ENCODE measurements around the gene LKAAEAR1. TPM values are rescaled to one million over a fixed set of nuclear protein-coding genes. Genes with fewer than 3 reads are reported as not detected.

LKAAEAR1 gene
- total and polyA plus RNA-seq, 2 of the 13 experiments (the other 11 are each of a cell fraction or from before 2014, with no cell fraction given): not detected

DNA sequence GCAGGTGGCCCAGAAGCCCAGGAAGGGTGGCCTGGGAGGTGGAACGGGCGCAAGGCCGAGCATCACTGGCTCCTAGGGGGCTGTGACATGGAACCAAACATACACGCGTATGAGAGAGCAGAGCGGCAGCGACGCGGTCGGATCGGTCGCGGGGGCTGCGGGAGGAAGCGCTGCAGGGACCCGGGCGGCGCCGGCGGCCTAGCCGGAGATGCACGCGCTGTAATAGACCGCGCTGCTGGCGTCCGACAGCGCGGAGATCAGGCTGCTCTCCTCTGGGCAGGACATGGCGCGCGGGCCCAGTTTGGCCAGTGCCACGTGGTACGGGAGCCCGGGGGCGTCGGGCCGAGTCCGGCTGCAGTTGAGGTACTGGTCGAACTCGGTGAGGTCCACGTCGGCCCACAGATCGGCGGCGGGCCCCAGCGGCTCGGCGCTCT is 36.2 kb downstream of the LKAAEAR1 start (continued):
- TF ChIP-seq AGO2 (optimal IDR thresholded peaks at IDR 0.05; ENCODE audit: low read depth, low read length) (peak; percentile 94), JARID2 (CRISPR knock-in tag; IDR thresholded peaks at IDR 0.05; ENCODE audit: insufficient replicate concordance) (no peak)

- H3K27me3 ChIP-seq (ENCODE audit: control insufficient read depth in 1 of 2, insufficient read depth in 2 of 2, low read length in 2 of 2): no peaks in the 10 kb centered on the region; a peak in 1 of 5 replicates
- FAIRE-seq (no peak), DNase-seq (ENCODE audit: low spot score) (no peak), ATAC-seq (no peak)
- H3K36me3 ChIP-seq (replicated peaks in 1 of 2; ENCODE audit: control insufficient read depth in 1 of 2, insufficient read depth in 2 of 2, low read length in 2 of 2): no peaks in the 10 kb centered on the region
- POLR2A ChIA-PET: interaction anchor here (0.8 to 1.6 kb wide), 2 partner anchors 10 to 66 kb away, joined by 3 to 5 read pairs; partner anchors contain the start of gene PRPF6
- no peak overlapping the region for H3K4me2 ChIP-seq (ENCODE audit: low read depth, low read length)
- peaks cover 57% of the 10 kb centered on the region for H3K4me1 ChIP-seq (ENCODE audit: insufficient read depth, low read length)
- no peak overlapping the region for H3K4me3 ChIP-seq (replicated peaks in 1 of 3; ENCODE audit: insufficient read depth in 1 of 3, low read depth in 2 of 3, low read length in 3 of 3)
- in situ Hi-C loops (cut with HindIII; ENCODE audit: extremely low pct_ligation_motif_present, low pct_unique_long_range_greater_than_20kb) (no loop called here), intact Hi-C loops (cut with micrococcal nuclease; ENCODE audit: unreplicated experiment) (no loop called here)
- H3K27ac ChIP-seq (ENCODE audit: extremely low read length, insufficient read depth, low read length): no peak overlapping the region
- BruUV-seq (replicated peaks): no TSS peak
- CTCF ChIA-PET (ENCODE audit: low intra/inter-chr PET ratio, low total read pairs): no interaction called here
- H3K9me3 ChIP-seq (ENCODE audit: low read length): no peaks in the 10 kb centered on the region
- no peaks in the 10 kb centered on the region for H4K20me1 ChIP-seq (ENCODE audit: insufficient read depth, low read length)
- no peak overlapping the region for H2AFZ ChIP-seq (ENCODE audit: low read length)
- WGBS (ENCODE audit: low lambda C conversion rate): 96% methylated on average over 8 of the region's 8 CpGs
- peaks cover 4% of the 10 kb centered on the region for H3K79me2 ChIP-seq (ENCODE audit: insufficient read depth, low read length)
- H3K9ac ChIP-seq (ENCODE audit: insufficient read depth, low read depth, low read length): no peak overlapping the region
- no peak for TF ChIP-seq SIX4 (CRISPR knock-in tag; IDR thresholded peaks at IDR 0.05)
- TF ChIP-seq ZUFSP (CRISPR knock-in tag; IDR thresholded peaks at IDR 0.05; ENCODE audit: borderline replicate concordance): no peak
- TF ChIP-seq MATR3 (CRISPR knock-in tag; IDR thresholded peaks at IDR 0.05): no peak
- no peak for TF ChIP-seq ZNF335 (CRISPR knock-in tag; IDR thresholded peaks at IDR 0.05)
- no peak for TF ChIP-seq ZNF10 (CRISPR knock-in tag; IDR thresholded peaks at IDR 0.05; ENCODE audit: borderline replicate concordance, low read depth)
- no peak for TF ChIP-seq ZNF652 (CRISPR knock-in tag; IDR thresholded peaks at IDR 0.05; ENCODE audit: borderline replicate concordance, low read depth)
- no peak for TF ChIP-seq FOXM1 (CRISPR knock-in tag; IDR thresholded peaks at IDR 0.05)
- TF ChIP-seq RAD51 (IDR thresholded peaks at IDR 0.05; ENCODE audit: borderline replicate concordance): no peak
- TF ChIP-seq PITX1 (CRISPR knock-in tag; IDR thresholded peaks at IDR 0.05): no peak
- TF ChIP-seq JDP2 (CRISPR knock-in tag; IDR thresholded peaks at IDR 0.05; ENCODE audit: borderline replicate concordance): no peak
- no peak for TF ChIP-seq NR3C1 (CRISPR knock-in tag; IDR thresholded peaks at IDR 0.05)
- no peak for TF ChIP-seq LRRFIP1 (CRISPR knock-in tag; conservative IDR thresholded peaks at IDR 0.05)
- TF ChIP-seq PTBP1 (IDR thresholded peaks at IDR 0.05; ENCODE audit: low read depth, low read length, poor library complexity, severe bottlenecking): peak; percentile 38
- peak; percentile 42; the same call in 1 of the 2 replicates for TF ChIP-seq RBFOX2 (IDR thresholded peaks at IDR 0.05; ENCODE audit: low read depth, low read length)
- peak; percentile 83 for TF ChIP-seq AGO2 (optimal IDR thresholded peaks at IDR 0.05; ENCODE audit: low read depth, low read length)
- no peak for TF ChIP-seq RBM22 (optimal IDR thresholded peaks at IDR 0.05; ENCODE audit: low read length)
- TF ChIP-seq CREBL2 (CRISPR knock-in tag; IDR thresholded peaks at IDR 0.05; ENCODE audit: borderline replicate concordance): no peak
- no peak for TF ChIP-seq ARID2 (CRISPR knock-in tag; IDR thresholded peaks at IDR 0.05; ENCODE audit: borderline replicate concordance)
- no peak for TF ChIP-seq NBN (conservative IDR thresholded peaks at IDR 0.05)
- TF ChIP-seq DPF2 (CRISPR knock-in tag; IDR thresholded peaks at IDR 0.05; ENCODE audit: borderline replicate concordance, low read depth): no peak
Measured at GRCh38 chr20:64047046-64047389, 37.2 kb downstream of the LKAAEAR1 start.

Measured in HepG2 (cell line).